Activated T-helper 17 cell treated with anti-CD3 and anti-CD28 coated beads, Interleukin-2, amount 50 U/mL, for 72 hours (primary cell): Measurements from ENCODE around the gene BIRC5. TPM values are rescaled to one million over a fixed set of nuclear protein-coding genes. Genes with fewer than 3 reads are reported as not detected.

Experiments
- ATAC-seq: fragments of 150-1000 bp; cut with Tn5 transposase; replicated peaks from 2 replicates; pipeline ENCODE4 v1.10.0; 2021; ENCODE audit warnings: mild to moderate bottlenecking, moderate library complexity
- H3K27ac Mint-ChIP-seq: one replicate; pipeline ENCODE4 v1.8.0; 2022; ENCODE audit warnings: mixed read lengths
- H3K27me3 Mint-ChIP-seq: one replicate; pipeline ENCODE4 v1.8.0; 2022; ENCODE audit warnings: mixed read lengths
- H3K36me3 Mint-ChIP-seq: one replicate; pipeline ENCODE4 v1.8.0; 2022; ENCODE audit warnings: low read depth, mild to moderate bottlenecking, mixed read lengths
- H3K4me1 Mint-ChIP-seq: one replicate; pipeline ENCODE4 v1.8.0; 2022; ENCODE audit warnings: mixed read lengths
- H3K4me3 Mint-ChIP-seq: one replicate; pipeline ENCODE4 v1.8.0; 2022; ENCODE audit warnings: mild to moderate bottlenecking, mixed read lengths
- H3K9me3 Mint-ChIP-seq: one replicate; pipeline ENCODE4 v1.8.0; 2022; ENCODE audit warnings: mixed read lengths
- total RNA-seq, 2 donors: library from RNA; stranded (reverse); gene quantifications; one replicate each; pipeline ENCODE4 v1.2.3, GENCODE V29; 2022

BIRC5 gene
- total RNA-seq, 2 donors from 2014 or later = 68.6 to 104 TPM

DNA sequence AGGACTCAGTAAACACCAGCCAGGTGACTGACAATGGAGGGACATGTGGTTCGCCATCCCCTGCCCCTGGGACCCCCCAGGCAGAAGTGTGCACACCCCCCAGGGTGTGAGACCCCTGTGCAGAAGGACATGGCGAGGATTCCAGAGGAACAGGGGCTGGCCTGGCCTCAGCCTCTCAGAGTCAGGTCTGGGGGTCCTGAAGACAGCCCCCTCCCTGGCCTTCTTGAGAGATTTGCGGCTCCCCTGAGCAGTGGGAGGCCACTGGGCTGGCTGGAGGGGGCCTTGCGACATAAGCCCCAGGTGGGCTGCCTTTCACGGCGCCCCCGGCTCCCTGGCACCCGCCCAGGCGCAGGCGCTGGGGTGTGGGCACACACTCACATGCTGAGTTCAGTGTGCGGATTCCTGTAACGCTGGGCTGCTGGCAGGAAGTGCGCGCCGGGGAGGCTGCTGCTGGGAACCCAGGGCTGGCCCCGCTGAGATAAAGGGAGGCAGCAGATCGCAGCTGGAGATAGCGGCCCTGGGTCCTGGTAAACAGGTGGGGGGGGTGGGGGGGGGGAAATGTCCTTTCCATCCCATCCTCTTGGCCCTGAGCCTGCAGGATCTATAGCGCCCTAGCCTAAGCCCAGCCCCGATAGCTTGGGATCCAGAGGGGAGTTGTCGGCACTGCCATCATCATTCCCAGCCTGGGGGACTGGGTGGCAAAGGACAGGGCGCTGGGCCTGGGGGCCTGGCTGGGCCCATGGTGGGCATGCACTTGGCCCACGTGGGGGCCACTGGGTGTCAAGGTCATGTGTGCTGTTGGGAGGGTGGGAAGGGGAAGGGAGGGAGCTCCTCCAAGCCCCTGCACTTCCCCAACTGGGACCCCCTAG is 44.5 kb downstream of the BIRC5 start:
- peaks cover 23% of the 10 kb centered on the region for H3K4me1 Mint-ChIP-seq
- peak overlapping the region; percentile 74 for H3K4me3 Mint-ChIP-seq
- no peaks in the 10 kb centered on the region for H3K27me3 Mint-ChIP-seq
- peak; percentile 75 for ATAC-seq
- peak overlapping the region; percentile 81 for H3K27ac Mint-ChIP-seq
- H3K36me3 Mint-ChIP-seq = no peaks in the 10 kb centered on the region
- no peaks in the 10 kb centered on the region for H3K9me3 Mint-ChIP-seq

DNA sequence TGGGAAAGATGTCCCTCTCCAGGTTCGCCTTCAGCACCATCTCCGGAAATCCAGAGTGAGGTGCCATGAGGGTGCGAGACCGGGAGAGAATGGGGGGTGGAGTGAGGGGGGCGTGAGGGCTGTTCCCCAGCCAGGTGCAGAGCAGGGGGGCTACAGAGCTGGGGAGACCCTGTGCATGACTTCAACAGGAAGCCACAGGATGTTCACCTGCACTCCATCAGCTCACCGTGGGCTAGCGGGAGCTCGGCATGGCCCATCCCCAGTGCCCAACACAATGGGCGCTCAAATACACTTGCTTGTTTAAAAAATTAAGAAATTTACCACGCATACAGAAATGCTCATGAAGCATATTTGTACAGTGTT is 45.1 kb downstream of the BIRC5 start:
- ATAC-seq = no peak
- Mint-ChIP-seq H3K27me3 (no peaks in the 10 kb centered on the region), H3K27ac (peak overlapping the region; percentile 84), H3K36me3 (no peaks in the 10 kb centered on the region), H3K9me3 (no peaks in the 10 kb centered on the region), H3K4me3 (peak overlapping the region; percentile 74), H3K4me1 (peaks cover 23% of the 10 kb centered on the region)

- H3K4me3 Mint-ChIP-seq = peak overlapping the region; percentile 50
- peak; percentile 30 for ATAC-seq
- H3K27ac Mint-ChIP-seq = peak overlapping the region; percentile 88
- H3K36me3 Mint-ChIP-seq = no peaks in the 10 kb centered on the region
- no peaks in the 10 kb centered on the region for H3K9me3 Mint-ChIP-seq
- peaks cover 13% of the 10 kb centered on the region for H3K4me1 Mint-ChIP-seq
- no peaks in the 10 kb centered on the region for H3K27me3 Mint-ChIP-seq
Measured at GRCh38 chr17:78263063-78263735, 49.1 kb downstream of the BIRC5 start.

DNA sequence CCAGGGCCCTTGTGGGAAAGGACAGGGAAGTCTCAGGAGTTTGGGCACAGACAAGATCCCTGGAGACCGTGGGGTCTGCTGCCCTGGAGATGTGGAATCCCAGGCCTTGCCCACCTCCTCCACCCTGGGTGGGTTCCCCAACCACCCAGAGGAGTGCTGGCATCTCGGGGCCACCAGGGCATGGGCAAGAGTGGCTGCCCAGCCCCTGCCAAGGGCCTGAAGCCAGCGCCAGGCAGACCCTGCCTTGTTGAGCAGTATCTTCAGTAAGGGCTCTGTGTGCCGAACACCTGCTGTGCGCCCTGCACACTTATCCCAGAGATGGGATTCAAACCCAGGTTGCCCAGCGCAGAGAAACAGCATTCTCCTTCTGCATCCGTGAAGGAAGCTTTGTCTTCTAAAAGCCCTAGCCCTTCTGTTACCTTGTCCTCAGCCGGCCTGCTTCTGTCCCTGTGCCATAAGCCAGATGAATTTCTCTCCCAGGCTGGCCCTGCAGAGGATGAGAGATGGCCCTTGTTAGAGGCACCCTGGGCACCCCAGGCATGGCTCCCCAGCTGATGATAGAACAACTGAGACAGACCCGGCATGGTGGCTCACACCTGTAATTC is 49.8 kb downstream of the BIRC5 start:
- Mint-ChIP-seq H3K4me1 (peaks cover 11% of the 10 kb centered on the region), H3K27ac (peak overlapping the region; percentile 62)

GRCh38 chr17:78264590-78264989 is 50.5 kb downstream of the BIRC5 start:
- Mint-ChIP-seq H3K4me1 (peaks cover 9% of the 10 kb centered on the region), H3K4me3 (no peak overlapping the region), H3K27ac (peak overlapping the region; percentile 62), H3K27me3 (no peaks in the 10 kb centered on the region), H3K36me3 (no peaks in the 10 kb centered on the region), H3K9me3 (no peaks in the 10 kb centered on the region)
- ATAC-seq = no peak

More for the DNA sequence above, 49.8 kb downstream of the BIRC5 start:
- no peak overlapping the region for H3K4me3 Mint-ChIP-seq
- no peak for ATAC-seq
- H3K36me3 Mint-ChIP-seq = no peaks in the 10 kb centered on the region
- H3K9me3 Mint-ChIP-seq = no peaks in the 10 kb centered on the region
- H3K27me3 Mint-ChIP-seq = no peaks in the 10 kb centered on the region

GRCh38 chr17:78265121-78265520 is 51.1 kb downstream of the BIRC5 start:
- H3K9me3 Mint-ChIP-seq = no peaks in the 10 kb centered on the region
- no peak overlapping the region for H3K4me3 Mint-ChIP-seq
- H3K27me3 Mint-ChIP-seq = no peaks in the 10 kb centered on the region
- H3K36me3 Mint-ChIP-seq = no peaks in the 10 kb centered on the region
- H3K27ac Mint-ChIP-seq = no peak overlapping the region
- ATAC-seq = no peak
- H3K4me1 Mint-ChIP-seq = peaks cover 4% of the 10 kb centered on the region

GRCh38 chr17:78266231-78266631 is 52.2 kb downstream of the BIRC5 start:
- Mint-ChIP-seq H3K27me3 (no peaks in the 10 kb centered on the region), H3K9me3 (no peaks in the 10 kb centered on the region), H3K36me3 (no peaks in the 10 kb centered on the region)

DNA sequence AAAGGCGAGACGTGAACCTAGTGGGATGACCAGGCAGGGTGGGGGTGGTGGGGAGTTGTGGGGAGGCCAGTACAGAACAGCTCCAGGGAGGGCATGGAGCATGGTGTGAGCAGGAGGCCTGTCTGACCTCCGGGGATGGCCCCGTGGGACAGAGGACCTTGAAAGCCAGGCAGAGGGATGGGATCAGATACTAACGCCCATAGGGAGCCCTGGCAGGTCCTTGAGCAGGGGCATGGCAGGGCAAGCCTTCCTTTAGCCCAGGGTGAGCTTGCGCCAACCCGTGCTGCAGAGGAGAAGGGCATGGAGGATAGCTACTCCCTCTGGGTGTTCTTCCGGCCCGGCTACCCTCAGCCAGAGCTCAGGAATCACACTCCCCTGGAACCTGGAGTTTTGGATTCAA is 52.7 kb downstream of the BIRC5 start:
- Mint-ChIP-seq H3K36me3 (no peaks in the 10 kb centered on the region), H3K27ac (no peak overlapping the region), H3K4me1 (no peaks in the 10 kb centered on the region), H3K27me3 (peaks cover under 1% of the 10 kb centered on the region), H3K9me3 (no peaks in the 10 kb centered on the region), H3K4me3 (no peak overlapping the region)
- no peak for ATAC-seq

More at GRCh38 chr17:78266231-78266631, 52.2 kb downstream of the BIRC5 start:
- no peak overlapping the region for H3K4me3 Mint-ChIP-seq
- no peaks in the 10 kb centered on the region for H3K4me1 Mint-ChIP-seq
- no peak for ATAC-seq
- no peak overlapping the region for H3K27ac Mint-ChIP-seq

- Mint-ChIP-seq H3K27ac (no peak overlapping the region), H3K27me3 (peaks cover 3% of the 10 kb centered on the region), H3K36me3 (no peaks in the 10 kb centered on the region), H3K4me3 (no peak overlapping the region), H3K4me1 (no peaks in the 10 kb centered on the region), H3K9me3 (no peaks in the 10 kb centered on the region)
- no peak for ATAC-seq
Measured at GRCh38 chr17:78267253-78268073, 53.4 kb downstream of the BIRC5 start.

- Mint-ChIP-seq H3K4me1 (no peaks in the 10 kb centered on the region), H3K36me3 (no peaks in the 10 kb centered on the region), H3K27me3 (peaks cover 3% of the 10 kb centered on the region), H3K9me3 (no peaks in the 10 kb centered on the region), H3K4me3 (no peak overlapping the region), H3K27ac (no peak overlapping the region)
- ATAC-seq = no peak
Measured at GRCh38 chr17:78268191-78268874, 54.3 kb downstream of the BIRC5 start.

GRCh38 chr17:78268951-78269905 is 55.2 kb downstream of the BIRC5 start:
- Mint-ChIP-seq H3K4me3 (no peak overlapping the region), H3K36me3 (no peaks in the 10 kb centered on the region), H3K4me1 (no peaks in the 10 kb centered on the region), H3K27ac (no peak overlapping the region), H3K27me3 (peaks cover 3% of the 10 kb centered on the region), H3K9me3 (no peaks in the 10 kb centered on the region)
- ATAC-seq = no peak

DNA sequence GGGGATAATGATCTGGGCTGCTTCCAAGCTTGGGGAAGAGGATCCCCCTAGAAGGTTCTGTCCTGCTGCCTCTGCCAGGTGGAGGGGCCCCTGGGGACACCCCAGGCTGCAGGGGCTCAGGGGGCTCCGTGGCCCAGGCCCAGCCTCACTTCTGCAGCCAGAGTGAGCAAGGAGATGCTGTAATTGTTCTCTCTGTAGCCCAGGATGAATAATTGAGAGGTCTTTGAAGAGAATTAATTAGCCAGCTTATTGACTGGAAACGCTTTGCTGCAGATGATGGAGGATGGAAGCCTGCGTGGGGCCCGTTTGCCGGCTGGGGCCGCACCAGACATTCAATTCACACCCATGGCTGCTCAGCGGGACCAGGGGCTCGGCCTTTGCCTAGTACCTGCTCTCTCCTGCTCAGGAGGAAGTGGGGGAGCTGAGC is 55.9 kb downstream of the BIRC5 start:
- Mint-ChIP-seq H3K27me3 (peaks cover 3% of the 10 kb centered on the region), H3K36me3 (no peaks in the 10 kb centered on the region), H3K4me1 (no peaks in the 10 kb centered on the region), H3K4me3 (no peak overlapping the region), H3K9me3 (no peaks in the 10 kb centered on the region), H3K27ac (no peak overlapping the region)
- ATAC-seq = no peak
